PC-3 (cell line): ENCODE results near the gene RPS15.

Experiments
- EZH2 ChIP-seq: fragments of 300-600 bp; sonication (generic); IDR thresholded peaks from one replicate; pipeline ENCODE4 v1.6.1; 2017; ENCODE audit warnings: antibody characterized with exemption, mild to moderate bottlenecking, low read length; ENCODE audit not compliant: unreplicated experiment
- TF ChIP-seq, protein P1 (sequence below): fragments of 300-600 bp; sonication (generic); conservative IDR thresholded peaks from 2 replicates; pipeline ENCODE4 v1.5.1; 2017; ENCODE audit warnings: antibody characterized with exemption, low read depth, mild to moderate bottlenecking, low read length

DNA sequence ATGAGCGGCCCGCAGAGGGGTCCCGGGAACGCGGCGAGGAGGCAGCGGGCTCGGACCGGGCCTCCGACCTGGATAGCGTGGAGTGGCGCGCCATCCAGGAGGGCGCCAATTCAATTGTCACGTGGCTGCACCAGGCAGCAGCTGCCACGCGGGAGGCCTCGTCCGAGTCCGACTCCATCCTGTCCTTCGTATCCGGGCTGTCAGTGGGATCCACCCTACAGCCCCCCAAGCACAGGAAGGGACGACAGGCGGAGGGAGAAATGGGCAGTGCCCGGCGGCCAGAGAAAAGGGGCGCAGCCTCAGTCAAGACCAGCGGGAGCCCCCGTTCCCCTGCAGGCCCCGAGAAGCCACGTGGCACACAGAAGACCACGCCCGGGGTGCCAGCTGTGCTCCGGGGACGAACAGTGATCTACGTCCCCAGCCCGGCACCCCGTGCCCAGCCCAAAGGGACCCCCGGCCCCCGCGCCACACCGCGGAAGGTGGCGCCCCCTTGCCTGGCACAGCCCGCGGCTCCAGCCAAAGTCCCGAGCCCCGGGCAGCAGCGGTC, 30.2 kb downstream of the RPS15 start:
- TF ChIP-seq EZH2: no peak
- TF ChIP-seq, protein P1, sequence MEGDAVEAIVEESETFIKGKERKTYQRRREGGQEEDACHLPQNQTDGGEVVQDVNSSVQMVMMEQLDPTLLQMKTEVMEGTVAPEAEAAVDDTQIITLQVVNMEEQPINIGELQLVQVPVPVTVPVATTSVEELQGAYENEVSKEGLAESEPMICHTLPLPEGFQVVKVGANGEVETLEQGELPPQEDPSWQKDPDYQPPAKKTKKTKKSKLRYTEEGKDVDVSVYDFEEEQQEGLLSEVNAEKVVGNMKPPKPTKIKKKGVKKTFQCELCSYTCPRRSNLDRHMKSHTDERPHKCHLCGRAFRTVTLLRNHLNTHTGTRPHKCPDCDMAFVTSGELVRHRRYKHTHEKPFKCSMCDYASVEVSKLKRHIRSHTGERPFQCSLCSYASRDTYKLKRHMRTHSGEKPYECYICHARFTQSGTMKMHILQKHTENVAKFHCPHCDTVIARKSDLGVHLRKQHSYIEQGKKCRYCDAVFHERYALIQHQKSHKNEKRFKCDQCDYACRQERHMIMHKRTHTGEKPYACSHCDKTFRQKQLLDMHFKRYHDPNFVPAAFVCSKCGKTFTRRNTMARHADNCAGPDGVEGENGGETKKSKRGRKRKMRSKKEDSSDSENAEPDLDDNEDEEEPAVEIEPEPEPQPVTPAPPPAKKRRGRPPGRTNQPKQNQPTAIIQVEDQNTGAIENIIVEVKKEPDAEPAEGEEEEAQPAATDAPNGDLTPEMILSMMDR: 0 out of 2 replicates have a peak, but pooled peaks have one; percentile 25
